Measurements from ENCODE around the gene CNOT6L. TPM values are rescaled to one million over a fixed set of nuclear protein-coding genes. Genes with fewer than 3 reads are reported as not detected.

Gene CNOT6L
- polyA plus RNA-seq, 2 of the 4 experiments (the other 2 are of a cell fraction): 5.8 to 8.7 TPM

DNA sequence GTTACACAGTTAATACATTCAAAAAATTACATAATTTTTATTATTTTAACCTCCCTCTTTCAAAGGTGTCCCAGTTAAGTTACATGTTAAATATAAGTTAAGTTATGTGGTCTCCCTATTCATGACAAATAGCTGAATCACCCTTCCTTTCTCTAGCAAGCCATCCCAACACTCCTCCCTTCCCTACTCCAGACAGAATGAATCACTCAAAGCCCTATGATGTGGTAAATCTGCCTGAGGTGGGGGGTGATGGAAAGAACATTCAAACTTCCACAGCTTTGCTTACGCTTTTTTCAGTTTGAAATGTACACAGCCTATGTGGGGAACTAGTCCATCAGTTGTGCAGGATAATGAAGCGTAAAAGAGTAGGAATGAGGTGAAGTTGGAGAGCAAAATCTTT is 123.4 kb downstream of the CNOT6L start (continued):
- TF ChIP-seq PBX3 (IDR thresholded peaks at IDR 0.05) (no peak), RCOR1 (IDR thresholded peaks at IDR 0.05; ENCODE audit: low read depth, low read length) (no peak), POLR2AphosphoS2 (conservative IDR thresholded peaks at IDR 0.05; ENCODE audit: low read length) (no peak), KDM1A (IDR thresholded peaks at IDR 0.05; ENCODE audit: low read depth) (no peak), RAD21 (conservative IDR thresholded peaks at IDR 0.05 in 1 of 2, IDR thresholded peaks at IDR 0.05 in 1 of 2) (no peak), PHF8 (IDR thresholded peaks at IDR 0.05; ENCODE audit: borderline replicate concordance, low read depth) (no peak), HDAC2 (IDR thresholded peaks at IDR 0.05) (no peak), ESRRA (IDR thresholded peaks at IDR 0.05; ENCODE audit: borderline replicate concordance, low read length) (no peak), FOSB (CRISPR knock-in tag; IDR thresholded peaks at IDR 0.05) (no peak), MAFK (IDR thresholded peaks at IDR 0.05; ENCODE audit: partially characterized antibody) (peak; percentile 54), BCL3 (IDR thresholded peaks at IDR 0.05) (no peak), FOSL2 (IDR thresholded peaks at IDR 0.05) (peak; percentile 67; the same call in 1 of the 2 replicates), FOSL2 (CRISPR knock-in tag; IDR thresholded peaks at IDR 0.05) (peak; percentile 73), NPAS2 (CRISPR knock-in tag; IDR thresholded peaks at IDR 0.05; ENCODE audit: borderline replicate concordance) (no peak), SMC3 (IDR thresholded peaks at IDR 0.05) (no peak), NFE2L2 (conservative IDR thresholded peaks at IDR 0.05; ENCODE audit: low read length) (no peak), RFX5 (IDR thresholded peaks at IDR 0.05) (no peak), CBX2 (IDR thresholded peaks at IDR 0.05; ENCODE audit: borderline replicate concordance, low read depth) (no peak), RNF2 (IDR thresholded peaks at IDR 0.05; ENCODE audit: borderline replicate concordance, low read depth) (no peak), CEBPB (IDR thresholded peaks at IDR 0.05) (0 out of 4 replicates have a peak, but pooled peaks of 1 of the 2 experiments have one; percentile 12), KDM5A (IDR thresholded peaks at IDR 0.05) (no peak), HOXB13 (CRISPR knock-in tag; IDR thresholded peaks at IDR 0.05; ENCODE audit: low read depth) (no peak), CBX8 (IDR thresholded peaks at IDR 0.05) (no peak), MAZ (IDR thresholded peaks at IDR 0.05; ENCODE audit: borderline replicate concordance, low read depth, low read length) (no peak), EHF (CRISPR knock-in tag; IDR thresholded peaks at IDR 0.05) (no peak), BHLHE40 (IDR thresholded peaks at IDR 0.05; ENCODE audit: low read depth, low read length) (no peak)
- TF ChIP-seq, protein P1, sequence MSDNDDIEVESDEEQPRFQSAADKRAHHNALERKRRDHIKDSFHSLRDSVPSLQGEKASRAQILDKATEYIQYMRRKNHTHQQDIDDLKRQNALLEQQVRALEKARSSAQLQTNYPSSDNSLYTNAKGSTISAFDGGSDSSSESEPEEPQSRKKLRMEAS (IDR thresholded peaks at IDR 0.05): no peak
- TF ChIP-seq, protein P2, sequence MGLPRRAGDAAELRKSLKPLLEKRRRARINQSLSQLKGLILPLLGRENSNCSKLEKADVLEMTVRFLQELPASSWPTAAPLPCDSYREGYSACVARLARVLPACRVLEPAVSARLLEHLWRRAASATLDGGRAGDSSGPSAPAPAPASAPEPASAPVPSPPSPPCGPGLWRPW (IDR thresholded peaks at IDR 0.05): no peak

- ChIA-PET CTCF (no interaction called here), POLR2A (no interaction called here)
- no peak for FAIRE-seq
- H3K4me2 ChIP-seq: no peak overlapping the region
- H3K27ac ChIP-seq: 0 out of 6 replicates have a peak overlapping the region, but pooled peaks of 1 of the 2 experiments have one; percentile 50
- H3K4me1 ChIP-seq: peaks cover 22% of the 10 kb centered on the region
- no peaks in the 10 kb centered on the region for H3K9me3 ChIP-seq
- no peak for TF ChIP-seq RCOR1 (IDR thresholded peaks at IDR 0.05; ENCODE audit: low read depth, low read length)
- TF ChIP-seq FOSB (CRISPR knock-in tag; IDR thresholded peaks at IDR 0.05): no peak
- no peak for TF ChIP-seq HMGXB4 (CRISPR knock-in tag; IDR thresholded peaks at IDR 0.05; ENCODE audit: borderline replicate concordance)
- no peak for TF ChIP-seq MAZ (IDR thresholded peaks at IDR 0.05; ENCODE audit: borderline replicate concordance, low read depth, low read length)
- 0 out of 2 replicates have a peak, but pooled peaks have one; percentile 36 for TF ChIP-seq NFE2L2 (conservative IDR thresholded peaks at IDR 0.05; ENCODE audit: low read length)
- TF ChIP-seq GATA3 (IDR thresholded peaks at IDR 0.05; ENCODE audit: borderline replicate concordance): no peak
- TF ChIP-seq KDM5A (IDR thresholded peaks at IDR 0.05): no peak
- TF ChIP-seq MAFK (IDR thresholded peaks at IDR 0.05; ENCODE audit: partially characterized antibody): peak; percentile 40
- no peak for TF ChIP-seq SREBF2 (IDR thresholded peaks at IDR 0.05)
- TF ChIP-seq HDAC2 (IDR thresholded peaks at IDR 0.05): no peak
- no peak for TF ChIP-seq POLR2AphosphoS2 (conservative IDR thresholded peaks at IDR 0.05; ENCODE audit: low read length)
- TF ChIP-seq, protein P3, sequence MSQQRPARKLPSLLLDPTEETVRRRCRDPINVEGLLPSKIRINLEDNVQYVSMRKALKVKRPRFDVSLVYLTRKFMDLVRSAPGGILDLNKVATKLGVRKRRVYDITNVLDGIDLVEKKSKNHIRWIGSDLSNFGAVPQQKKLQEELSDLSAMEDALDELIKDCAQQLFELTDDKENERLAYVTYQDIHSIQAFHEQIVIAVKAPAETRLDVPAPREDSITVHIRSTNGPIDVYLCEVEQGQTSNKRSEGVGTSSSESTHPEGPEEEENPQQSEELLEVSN (IDR thresholded peaks at IDR 0.05; ENCODE audit: borderline replicate concordance, low read depth): no peak
- no peak for TF ChIP-seq HOXB13 (CRISPR knock-in tag; IDR thresholded peaks at IDR 0.05; ENCODE audit: low read depth)
- H3K4me3 ChIP-seq: no peak overlapping the region
- WGBS (ENCODE audit: missing lambda C conversion rate): 85% methylated on average over 5 of the region's 5 CpGs
- ATAC-seq: no peak
- DNase-seq (ENCODE audit: low read depth in 1 of 2, low spot score in 1 of 2): no peak
Observed at GRCh38 chr4:77692847-77693432, 126.2 kb downstream of the CNOT6L start.
